Muscle of arm (tissue), 12 donors: ENCODE data around the gene PLEKHA8. TPM values are rescaled to one million over a fixed set of nuclear protein-coding genes. Genes with fewer than 3 reads are reported as not detected.
"Not testable (repeated sequence)": the region's sequence is repeated elsewhere in the genome, so short reads cannot be mapped to it uniquely, and the experiment has no call there.

Experiments
- DNase-seq: peaks from one replicate; pipeline ENCODE4 v3.0.0-alpha.2; 2013
- polyA plus RNA-seq, 12 donors: library from polyadenylated mRNA; unstranded; fragments of 120-200 nt; gene quantifications; one replicate each; pipeline ENCODE4 v1.2.1, GENCODE V29; 2013; ENCODE audit not compliant: insufficient read length in 12 of 12

Gene PLEKHA8
- polyA plus RNA-seq, 12 donors, result 10.3 to 15.1 (median 12.7) TPM; not detected in 1

- not testable (repeated sequence) for DNase-seq
Observed at GRCh38 chr7:30098599-30098998, 70.4 kb downstream of the PLEKHA8 start.

- no peak for DNase-seq
Observed at GRCh38 chr7:30102281-30102680, 74.1 kb downstream of the PLEKHA8 start.

GRCh38 chr7:30104157-30104556, 75.9 kb downstream of the PLEKHA8 start:
- no peak for DNase-seq

GRCh38 chr7:30112103-30112713, 84.0 kb downstream of the PLEKHA8 start:
- DNase-seq, result no peak

GRCh38 chr7:30113144-30113543, 84.9 kb downstream of the PLEKHA8 start:
- DNase-seq, result no peak

GRCh38 chr7:30114536-30115238, 86.5 kb downstream of the PLEKHA8 start:
- no peak for DNase-seq

- DNase-seq, result no peak
Observed at GRCh38 chr7:30115709-30116297, 87.6 kb downstream of the PLEKHA8 start.

GRCh38 chr7:30116771-30117170, 88.6 kb downstream of the PLEKHA8 start:
- peak; percentile 48 for DNase-seq

- DNase-seq, result no peak
Observed at GRCh38 chr7:30117896-30118295, 89.7 kb downstream of the PLEKHA8 start.

GRCh38 chr7:30119890-30120577, 91.8 kb downstream of the PLEKHA8 start:
- DNase-seq, result no peak

- no peak for DNase-seq
Observed at GRCh38 chr7:30133736-30134610, 105.8 kb downstream of the PLEKHA8 start.

- DNase-seq, result peak; percentile 76
Observed at GRCh38 chr7:30134611-30135300, 106.5 kb downstream of the PLEKHA8 start, which contains the start of gene MTURN. Gene MTURN, plus strand, starts transcription at chr7:30134986. Its CDS starts 151 bp downstream, at chr7:30135137.

- DNase-seq, result peak; percentile 64
Observed at GRCh38 chr7:30135301-30136116, 107.3 kb downstream of the PLEKHA8 start.

GRCh38 chr7:30136117-30136731, 108.0 kb downstream of the PLEKHA8 start:
- DNase-seq, result no peak

- no peak for DNase-seq
Observed at GRCh38 chr7:30136743-30137485, 108.7 kb downstream of the PLEKHA8 start.

GRCh38 chr7:30139836-30140384, 111.7 kb downstream of the PLEKHA8 start:
- no peak for DNase-seq

GRCh38 chr7:30140456-30140855, 112.2 kb downstream of the PLEKHA8 start:
- no peak for DNase-seq

- DNase-seq, result no peak
Observed at GRCh38 chr7:30142710-30143109, 114.5 kb downstream of the PLEKHA8 start.
